ENCODE measurements around the gene PLXNA4.

DNA sequence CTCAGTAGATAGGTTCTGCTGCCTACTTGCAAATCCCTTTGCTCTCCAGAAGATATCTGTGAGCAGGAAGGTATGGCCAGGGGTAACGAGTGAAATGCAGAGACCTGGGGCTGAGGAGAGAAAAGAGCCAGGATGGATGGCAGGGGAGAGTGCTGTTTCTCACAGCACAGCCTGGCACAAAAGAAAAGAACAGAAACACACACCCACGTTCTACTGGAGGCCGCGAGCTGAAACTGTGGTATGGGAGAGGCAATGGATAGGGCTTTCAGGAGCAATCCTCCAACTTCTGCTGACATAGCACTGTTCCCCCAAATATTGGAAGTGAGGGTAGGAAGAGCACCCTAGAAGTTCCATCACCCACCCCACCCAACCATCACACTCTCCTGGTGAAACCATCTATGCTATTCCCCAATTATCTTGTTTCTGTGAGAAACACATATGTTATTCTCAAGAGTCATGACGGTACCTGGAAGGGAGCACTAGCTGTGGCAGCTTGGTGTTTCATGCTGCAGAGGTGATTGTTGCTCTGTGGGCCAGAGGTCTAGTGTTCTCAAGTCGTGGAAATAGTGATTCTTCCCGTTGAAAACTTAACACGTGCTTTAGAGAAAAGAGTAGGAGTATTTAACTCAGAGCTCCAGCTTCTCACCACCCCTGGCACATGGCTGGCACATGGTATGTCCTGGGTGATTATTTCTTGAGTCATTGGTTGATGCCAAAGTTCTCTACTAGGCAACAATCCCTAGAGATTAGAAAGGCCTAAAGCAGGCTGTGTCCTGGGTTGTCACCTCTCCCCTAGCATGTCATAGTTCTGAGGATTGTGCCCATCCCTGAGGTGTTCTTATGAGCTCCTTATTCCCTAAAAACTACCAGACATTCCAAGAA is 198.3 kb downstream of the PLXNA4 start:
- TF ChIP-seq, protein P1, sequence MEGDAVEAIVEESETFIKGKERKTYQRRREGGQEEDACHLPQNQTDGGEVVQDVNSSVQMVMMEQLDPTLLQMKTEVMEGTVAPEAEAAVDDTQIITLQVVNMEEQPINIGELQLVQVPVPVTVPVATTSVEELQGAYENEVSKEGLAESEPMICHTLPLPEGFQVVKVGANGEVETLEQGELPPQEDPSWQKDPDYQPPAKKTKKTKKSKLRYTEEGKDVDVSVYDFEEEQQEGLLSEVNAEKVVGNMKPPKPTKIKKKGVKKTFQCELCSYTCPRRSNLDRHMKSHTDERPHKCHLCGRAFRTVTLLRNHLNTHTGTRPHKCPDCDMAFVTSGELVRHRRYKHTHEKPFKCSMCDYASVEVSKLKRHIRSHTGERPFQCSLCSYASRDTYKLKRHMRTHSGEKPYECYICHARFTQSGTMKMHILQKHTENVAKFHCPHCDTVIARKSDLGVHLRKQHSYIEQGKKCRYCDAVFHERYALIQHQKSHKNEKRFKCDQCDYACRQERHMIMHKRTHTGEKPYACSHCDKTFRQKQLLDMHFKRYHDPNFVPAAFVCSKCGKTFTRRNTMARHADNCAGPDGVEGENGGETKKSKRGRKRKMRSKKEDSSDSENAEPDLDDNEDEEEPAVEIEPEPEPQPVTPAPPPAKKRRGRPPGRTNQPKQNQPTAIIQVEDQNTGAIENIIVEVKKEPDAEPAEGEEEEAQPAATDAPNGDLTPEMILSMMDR (IDR thresholded peaks at IDR 0.05 in 4 of 5, conservative IDR thresholded peaks at IDR 0.05 in 1 of 5): no peak
- TF ChIP-seq POLR2A (IDR thresholded peaks at IDR 0.05): no peak
